NB4 (cell line): ENCODE measurements around the gene GNG7.

ENCODE experiments used
- CTCF ChIP-seq: IDR thresholded peaks from one replicate; pipeline ENCODE4 v1.5.1; 2012; ENCODE audit warnings: low read depth, low read length
- MYC ChIP-seq: IDR thresholded peaks from 2 replicates; pipeline ENCODE4 v1.6.1; 2011; ENCODE audit warnings: low read depth, low read length
- POLR2A ChIP-seq: IDR thresholded peaks from 2 replicates; pipeline ENCODE4 v1.6.1; 2011; ENCODE audit warnings: mild to moderate bottlenecking; ENCODE audit not compliant: insufficient read length; ENCODE audit errors: extremely low read depth

GRCh38 chr19:2666344-2666994 lies 36.0 kb downstream of the GNG7 start:
- TF ChIP-seq CTCF (no peak), MYC (no peak), POLR2A (no peak)
